ENCODE measurements around the gene SSC4D. TPM values are rescaled to one million over a fixed set of nuclear protein-coding genes. Genes with fewer than 3 reads are reported as not detected.
"Not testable (repeated sequence)": the region's sequence is repeated elsewhere in the genome, so short reads cannot be mapped to it uniquely, and the experiment has no call there.

SSC4D gene
- 1 to 10 TPM in 5 of 10 donors, under 1 TPM in 5; 0.43 to 1.9 (median 0.95) TPM for polyA plus RNA-seq (ENCODE audit: insufficient read length in 10 of 10)
- long read RNA-seq, donor 1 = 0 reads
- long read RNA-seq, donor 2 = 0 reads
- long read RNA-seq, donor 3 = 0 reads
- long read RNA-seq, donor 4 = 0 reads
- long read RNA-seq, donor 5 = 0 reads
- long read RNA-seq, donor 6 = 0 reads
- long read RNA-seq, donor 7 = 0 reads
- long read RNA-seq, donor 8 = 0 reads
- long read RNA-seq, donor 9 = 0 reads

- no peak for DNase-seq
Observed at GRCh38 chr7:76409537-76409936, at the start of gene SSC4D. SSC4D (minus strand) TSS chr7:76409697; CDS start chr7:76404439, 5,258 bp downstream.

- not testable (repeated sequence) for DNase-seq
Observed at GRCh38 chr7:76458504-76458903, 49.0 kb upstream of the SSC4D start.

- DNase-seq = not testable (repeated sequence)
Observed at GRCh38 chr7:76457017-76457416, 47.5 kb upstream of the SSC4D start.

- DNase-seq = peak; percentile 27 to 75 (median 51)
Observed at GRCh38 chr7:76445577-76446008, 36.1 kb upstream of the SSC4D start.

GRCh38 chr7:76443846-76444245 lies 34.3 kb upstream of the SSC4D start:
- DNase-seq = not testable (repeated sequence)

- not testable (repeated sequence) for DNase-seq
Observed at GRCh38 chr7:76442664-76443446, 33.4 kb upstream of the SSC4D start.

GRCh38 chr7:76441792-76442191 lies 32.3 kb upstream of the SSC4D start:
- not testable (repeated sequence) for DNase-seq

GRCh38 chr7:76440404-76440803 lies 30.9 kb upstream of the SSC4D start:
- DNase-seq = not testable (repeated sequence)

- not testable (repeated sequence) for DNase-seq
Observed at GRCh38 chr7:76439120-76439888, 29.8 kb upstream of the SSC4D start.

GRCh38 chr7:76437873-76438272 lies 28.4 kb upstream of the SSC4D start:
- DNase-seq = peak; percentile 32 to 80 (median 40)

- no peak for DNase-seq
Observed at GRCh38 chr7:76430836-76431235, 21.3 kb upstream of the SSC4D start.

- DNase-seq = no peak
Observed at GRCh38 chr7:76430211-76430610, 20.7 kb upstream of the SSC4D start.

GRCh38 chr7:76428868-76429805 lies 19.6 kb upstream of the SSC4D start:
- peak in 2 of 3 donors; percentile 24 to 40 for DNase-seq

GRCh38 chr7:76428149-76428823 lies 18.8 kb upstream of the SSC4D start:
- no peak for DNase-seq

- no peak for DNase-seq
Observed at GRCh38 chr7:76427635-76428034, 18.1 kb upstream of the SSC4D start.

GRCh38 chr7:76426246-76426645 lies 16.7 kb upstream of the SSC4D start:
- no peak for DNase-seq

GRCh38 chr7:76425558-76425957 lies 16.1 kb upstream of the SSC4D start:
- not testable (repeated sequence) for DNase-seq

GRCh38 chr7:76425156-76425555 lies 15.7 kb upstream of the SSC4D start:
- no peak for DNase-seq

- DNase-seq = no peak
Observed at GRCh38 chr7:76424413-76425111, 15.1 kb upstream of the SSC4D start, which contains the start of gene ZP3. ZP3 (plus strand) TSS chr7:76424950; CDS start chr7:76424965, 15 bp downstream.

Data from muscle of back (tissue), 13 donors.